Transverse colon (tissue), 4 donors: ENCODE data around the gene IL10. TPM values are rescaled to one million over a fixed set of nuclear protein-coding genes. Genes with fewer than 3 reads are reported as not detected.
"Not testable (repeated sequence)": the region's sequence is repeated elsewhere in the genome, so short reads cannot be mapped to it uniquely, and the experiment has no call there.

Source experiments
- DNase-seq: peaks from one replicate; pipeline ENCODE4 v3.0.0-alpha.2; 2019
- H3K27ac ChIP-seq, 4 donors: fragments of 200-600 bp; sonication (generic); 2 replicates each; pipeline ENCODE4 v1.5.1; 2016 to 2018; ENCODE audit warnings: inconsistent platforms in 4 of 4
- H3K27me3 ChIP-seq: fragments of 200-600 bp; sonication (generic); 2 replicates; pipeline ENCODE4 v1.5.1; 2017; ENCODE audit warnings: inconsistent platforms
- H3K36me3 ChIP-seq, 4 donors: fragments of 200-600 bp; sonication (generic); 2 replicates each; pipeline ENCODE4 v1.5.1; 2017 to 2019; ENCODE audit warnings: inconsistent platforms in 4 of 4
- H3K4me1 ChIP-seq, 4 donors: fragments of 200-600 bp; sonication (generic); 2 replicates each; pipeline ENCODE4 v1.5.1; 2017 to 2020; ENCODE audit warnings: inconsistent platforms in 4 of 4
- H3K4me3 ChIP-seq, 4 donors: fragments of 200-600 bp; sonication (generic); 1 replicate in 1 of 4; 2 replicates in 3 of 4; pipeline versions ENCODE4 v1.5.1 to v1.6.1; 2017 to 2019; ENCODE audit warnings: inconsistent platforms in 4 of 4
- H3K9me3 ChIP-seq, 2 donors: fragments of 200-600 bp; sonication (generic); 2 replicates each; pipeline ENCODE4 v1.5.1; 2017 to 2019; ENCODE audit warnings: inconsistent platforms in 2 of 2
- EP300 ChIP-seq: sonication (generic); formaldehyde crosslinking; IDR thresholded peaks from one replicate; pipeline ENCODE4 v1.6.1; 2017; ENCODE audit warnings: antibody characterized with exemption, low read depth
- POLR2A ChIP-seq: fragments of 450-650 bp; IDR thresholded peaks from one replicate; pipeline ENCODE4 v1.6.1; 2016; ENCODE audit warnings: antibody characterized with exemption, mild to moderate bottlenecking, moderate library complexity
- POLR2AphosphoS5 ChIP-seq, 3 donors: sonication (generic); formaldehyde crosslinking; IDR thresholded peaks; one replicate each; pipeline ENCODE4 v1.6.1; 2016; ENCODE audit warnings: antibody characterized with exemption in 3 of 3
- WGBS, 2 donors: methylation state at CpG; one replicate each; pipeline ENCODE4 v1.1.5; 2018; ENCODE audit warnings: low coverage in 1 of 2; 5-methylcytosine and 5-hydroxymethylcytosine counted together
- in situ Hi-C, 4 donors: fragments of 200-750 bp; cut with MboI; loops; one replicate each; pipeline versions ENCODE4 v1.15.0 to v1.15.1; 2017; ENCODE audit warnings: low sequenced_read_pairs in 3 of 4, low pct_ligation_motif_present in 1 of 4, low pct_unique_long_range_greater_than_20kb in 1 of 4
- intact Hi-C: fragments of 100-400 bp; cut with DNase I; formaldehyde crosslinking; loops from one replicate; pipeline ENCODE4 v1.15.1; 2023; ENCODE audit warnings: low total_unique reads
- total RNA-seq, 4 donors: library from RNA; depleted of rRNA; stranded (reverse); fragments of >200 nt; gene quantifications; one replicate each; pipeline ENCODE4 v1.1.0, GENCODE V29; 2016
- TF ChIP-seq, protein P1 (sequence below), 5 experiments: fragments of 200-600 bp in 3 of 5; fragments of 450-650 bp in 2 of 5; sonication (generic) in 3 of 5; IDR thresholded peaks; 1 replicate in 2 of 5; 2 replicates in 3 of 5; pipeline ENCODE4 v1.5.1; 2016 to 2017; ENCODE audit warnings: antibody characterized with exemption in 5 of 5, inconsistent platforms in 3 of 5, mild to moderate bottlenecking in 2 of 5, moderate library complexity in 1 of 5

The IL10 gene
- total RNA-seq, 4 donors from 2014 or later, result 1.6 to 4.4 TPM; not detected in 2

- no peak overlapping the region for H3K4me3 ChIP-seq
- no peaks in the 10 kb centered on the region for H3K9me3 ChIP-seq
- H3K27ac ChIP-seq, result peak overlapping the region in 1 of 4 donors; percentile 11
- peaks cover 0 to 7% (median 0%) of the 10 kb centered on the region in 4 donors for H3K4me1 ChIP-seq
- TF ChIP-seq POLR2A, result no peak
- TF ChIP-seq, protein P1, sequence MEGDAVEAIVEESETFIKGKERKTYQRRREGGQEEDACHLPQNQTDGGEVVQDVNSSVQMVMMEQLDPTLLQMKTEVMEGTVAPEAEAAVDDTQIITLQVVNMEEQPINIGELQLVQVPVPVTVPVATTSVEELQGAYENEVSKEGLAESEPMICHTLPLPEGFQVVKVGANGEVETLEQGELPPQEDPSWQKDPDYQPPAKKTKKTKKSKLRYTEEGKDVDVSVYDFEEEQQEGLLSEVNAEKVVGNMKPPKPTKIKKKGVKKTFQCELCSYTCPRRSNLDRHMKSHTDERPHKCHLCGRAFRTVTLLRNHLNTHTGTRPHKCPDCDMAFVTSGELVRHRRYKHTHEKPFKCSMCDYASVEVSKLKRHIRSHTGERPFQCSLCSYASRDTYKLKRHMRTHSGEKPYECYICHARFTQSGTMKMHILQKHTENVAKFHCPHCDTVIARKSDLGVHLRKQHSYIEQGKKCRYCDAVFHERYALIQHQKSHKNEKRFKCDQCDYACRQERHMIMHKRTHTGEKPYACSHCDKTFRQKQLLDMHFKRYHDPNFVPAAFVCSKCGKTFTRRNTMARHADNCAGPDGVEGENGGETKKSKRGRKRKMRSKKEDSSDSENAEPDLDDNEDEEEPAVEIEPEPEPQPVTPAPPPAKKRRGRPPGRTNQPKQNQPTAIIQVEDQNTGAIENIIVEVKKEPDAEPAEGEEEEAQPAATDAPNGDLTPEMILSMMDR (IDR thresholded peaks at IDR 0.05), result no peak
- no peak for TF ChIP-seq POLR2AphosphoS5 (IDR thresholded peaks at IDR 0.05)
- no peak for TF ChIP-seq EP300
- WGBS, 2 donors, result 59 to 90% methylated on average over 2 to 7 of the region's 7 CpGs
- intact Hi-C loops (no loop called here), in situ Hi-C loops (no loop called here)
- H3K27me3 ChIP-seq, result no peaks in the 10 kb centered on the region
- H3K36me3 ChIP-seq, result no peaks in the 10 kb centered on the region
- peak; percentile 35 for DNase-seq
Measured at GRCh38 chr1:206769304-206769731, 3.0 kb downstream of the IL10 start.

GRCh38 chr1:206768472-206769303 is 3.6 kb downstream of the IL10 start:
- Histone ChIP-seq H3K36me3 (no peaks in the 10 kb centered on the region), H3K9me3 (no peaks in the 10 kb centered on the region), H3K4me1 (peaks cover 0 to 4% (median 0%) of the 10 kb centered on the region in 4 donors), H3K27me3 (peaks cover 4% of the 10 kb centered on the region), H3K27ac (no peak overlapping the region), H3K4me3 (no peak overlapping the region)
- WGBS, 2 donors, result 67 to 78% methylated on average over 2 to 14 of the region's 14 CpGs
- TF ChIP-seq POLR2A (no peak), POLR2AphosphoS5 (IDR thresholded peaks at IDR 0.05) (no peak), EP300 (no peak)
- TF ChIP-seq, protein P1 (IDR thresholded peaks at IDR 0.05), result no peak
- in situ Hi-C loops, result no loop called here
- intact Hi-C loops, result no loop called here
- no peak for DNase-seq

- intact Hi-C loops, result no loop called here
Measured at GRCh38 chr1:206766251-206766856, 5.9 kb downstream of the IL10 start.

GRCh38 chr1:206765771-206766170 is 6.5 kb downstream of the IL10 start:
- H3K4me3 ChIP-seq, intact Hi-C loops, DNase-seq, in situ Hi-C loops, H3K9me3 ChIP-seq, H3K27ac ChIP-seq, H3K27me3 ChIP-seq, H3K4me1 ChIP-seq, H3K36me3 ChIP-seq: not testable (repeated sequence)
- 89% methylated on average over 1 of the region's 1 CpG; no CpG with 5 or more reads in 1 of the 2 donors for WGBS, 2 donors

More at GRCh38 chr1:206766251-206766856, 5.9 kb downstream of the IL10 start:
- H3K27me3 ChIP-seq, result peaks cover 6% of the 10 kb centered on the region
- H3K4me1 ChIP-seq, result peaks cover 0 to 4% (median 0%) of the 10 kb centered on the region in 4 donors
- DNase-seq, result peak; percentile 60
- H3K36me3 ChIP-seq, result no peaks in the 10 kb centered on the region
- H3K9me3 ChIP-seq, result no peaks in the 10 kb centered on the region
- no peak overlapping the region for H3K27ac ChIP-seq
- TF ChIP-seq POLR2A, result no peak
- no peak for TF ChIP-seq EP300
- TF ChIP-seq, protein P1 (IDR thresholded peaks at IDR 0.05), result no peak
- TF ChIP-seq POLR2AphosphoS5 (IDR thresholded peaks at IDR 0.05), result no peak
- in situ Hi-C loops, result no loop called here
- 38 to 50% methylated on average over 4 to 8 of the region's 8 CpGs for WGBS, 2 donors
- no peak overlapping the region for H3K4me3 ChIP-seq

DNA sequence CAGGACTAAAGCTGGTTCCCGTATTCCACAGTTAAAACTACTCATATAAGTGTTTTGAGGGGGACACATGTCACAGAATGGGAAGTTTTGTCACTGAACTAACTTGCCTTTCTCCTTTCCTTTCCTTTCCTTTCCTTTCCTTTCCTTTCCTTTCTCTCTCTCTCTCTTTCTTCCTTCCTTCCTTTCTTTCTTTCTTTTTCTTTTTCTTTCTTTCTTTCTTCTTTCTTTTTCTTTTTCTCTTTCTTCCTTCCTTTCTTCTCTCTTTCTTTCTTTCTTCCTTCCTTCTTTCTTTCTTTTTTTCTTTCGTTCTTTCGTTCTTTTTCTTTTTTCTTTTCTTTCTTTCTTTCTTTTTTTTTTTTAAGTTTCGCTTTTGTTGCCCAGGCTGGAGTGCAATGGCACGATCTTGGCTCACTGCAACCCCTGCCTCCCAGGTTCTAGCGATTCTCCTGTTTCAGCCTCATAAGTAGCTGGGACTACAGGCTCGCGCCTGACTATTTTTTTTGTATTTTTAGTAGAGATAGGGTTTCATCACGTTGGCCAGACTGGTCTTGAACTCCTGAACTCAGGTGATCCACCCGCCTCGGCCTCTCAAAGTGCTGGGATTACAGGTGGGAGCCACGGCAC is 9.4 kb downstream of the IL10 start:
- H3K27ac ChIP-seq, H3K4me1 ChIP-seq, H3K27me3 ChIP-seq, in situ Hi-C loops, H3K4me3 ChIP-seq, intact Hi-C loops, H3K36me3 ChIP-seq, DNase-seq, H3K9me3 ChIP-seq: not testable (repeated sequence)
- WGBS, 2 donors, result 91 to 96% methylated on average over 4 to 12 of the region's 12 CpGs
